ENCODE measurements around the gene SHMT1. TPM values are rescaled to one million over a fixed set of nuclear protein-coding genes. Genes with fewer than 3 reads are reported as not detected.
"Not testable (repeated sequence)": the region's sequence is repeated elsewhere in the genome, so short reads cannot be mapped to it uniquely, and the experiment has no call there.

The SHMT1 gene
- total and polyA plus RNA-seq, 10 donors, result 9.1 to 68.7 (median 39.7) TPM

- H3K36me3 ChIP-seq, result no peaks in the 10 kb centered on the region
- intact Hi-C loops (cut with DNase I; ENCODE audit: low total_unique reads), result no loop called here
- H3K4me1 ChIP-seq, result peaks cover 0 to 16% (median 7%) of the 10 kb centered on the region in 6 donors
- peaks cover 0 to 10% (median 6%) of the 10 kb centered on the region in 8 donors for H3K9me3 ChIP-seq
- TF ChIP-seq POLR2AphosphoS5 (IDR thresholded peaks at IDR 0.05), result no peak
- WGBS, 5 donors, result 77 to 91% (median 84%) methylated on average over 7 of the region's 7 CpGs
- H3K27ac ChIP-seq, result no peak overlapping the region
- peak; percentile 4 for DNase-seq
- no peak overlapping the region for H3K4me3 ChIP-seq
- H3K27me3 ChIP-seq (replicated peaks in 1 of 7), result peaks cover 0 to 29% (median 0%) of the 10 kb centered on the region in 7 donors
Measured at GRCh38 chr17:18374216-18374615, 10.9 kb upstream of the SHMT1 start.

- Histone ChIP-seq H3K27me3 (replicated peaks in 1 of 7) (peaks cover 0 to 27% (median 0%) of the 10 kb centered on the region in 7 donors), H3K9me3 (peaks cover 0 to 10% (median 6%) of the 10 kb centered on the region in 8 donors), H3K4me1 (peaks cover 0 to 12% (median 7%) of the 10 kb centered on the region in 6 donors)
- intact Hi-C loops (cut with DNase I; ENCODE audit: low total_unique reads); H3K4me3 ChIP-seq; H3K27ac ChIP-seq; DNase-seq; H3K36me3 ChIP-seq: not testable (repeated sequence)
- WGBS, 5 donors, result 80 to 94% (median 86%) methylated on average over 5 to 6 of the region's 6 CpGs
Measured at GRCh38 chr17:18373181-18373580, 9.8 kb upstream of the SHMT1 start.

- no peak for DNase-seq
- peaks cover 0 to 10% (median 6%) of the 10 kb centered on the region in 8 donors for H3K9me3 ChIP-seq
- H3K27me3 ChIP-seq (replicated peaks in 1 of 7), result peaks cover 0 to 27% (median 0%) of the 10 kb centered on the region in 7 donors
- intact Hi-C loops (cut with DNase I; ENCODE audit: low total_unique reads), result no loop called here
- no peaks in the 10 kb centered on the region for H3K4me1 ChIP-seq
- 52 to 81% (median 70%) methylated on average over 7 of the region's 7 CpGs for WGBS, 5 donors
- H3K27ac ChIP-seq, result no peak overlapping the region
- H3K4me3 ChIP-seq, result no peak overlapping the region
- no peaks in the 10 kb centered on the region for H3K36me3 ChIP-seq
- no peak for TF ChIP-seq CTCF (IDR thresholded peaks at IDR 0.05 in 8 of 11, conservative IDR thresholded peaks at IDR 0.05 in 3 of 11)
- no peak for TF ChIP-seq POLR2AphosphoS5 (IDR thresholded peaks at IDR 0.05)
- no peak for TF ChIP-seq POLR2A (IDR thresholded peaks at IDR 0.05)
Measured at GRCh38 chr17:18371455-18371854, 8.1 kb upstream of the SHMT1 start.

GRCh38 chr17:18370761-18371160, 7.4 kb upstream of the SHMT1 start:
- no peak overlapping the region for H3K27ac ChIP-seq
- DNase-seq, result no peak
- no peaks in the 10 kb centered on the region for H3K36me3 ChIP-seq
- peaks cover 0 to 27% (median 0%) of the 10 kb centered on the region in 7 donors for H3K27me3 ChIP-seq (replicated peaks in 1 of 7)
- intact Hi-C loops (cut with DNase I; ENCODE audit: low total_unique reads), result no loop called here
- H3K4me3 ChIP-seq, result no peak overlapping the region
- no peak for TF ChIP-seq POLR2A (IDR thresholded peaks at IDR 0.05)
- TF ChIP-seq CTCF (IDR thresholded peaks at IDR 0.05 in 8 of 11, conservative IDR thresholded peaks at IDR 0.05 in 3 of 11), result no peak
- TF ChIP-seq POLR2AphosphoS5 (IDR thresholded peaks at IDR 0.05), result no peak
- H3K4me1 ChIP-seq, result no peaks in the 10 kb centered on the region
- WGBS, 5 donors, result 42 to 80% (median 49%) methylated on average over 5 of the region's 5 CpGs
- H3K9me3 ChIP-seq, result peaks cover 0 to 10% (median 6%) of the 10 kb centered on the region in 8 donors

GRCh38 chr17:18368946-18369345, 5.6 kb upstream of the SHMT1 start:
- intact Hi-C loops (cut with DNase I; ENCODE audit: low total_unique reads), result no loop called here
- 85 to 90% (median 88%) methylated on average over 8 of the region's 8 CpGs for WGBS, 5 donors

More at GRCh38 chr17:18368946-18369345, 5.6 kb upstream of the SHMT1 start:
- Histone ChIP-seq H3K4me3 (no peak overlapping the region), H3K27ac (no peak overlapping the region), H3K27me3 (replicated peaks in 1 of 7) (peaks cover 0 to 27% (median 0%) of the 10 kb centered on the region in 7 donors), H3K36me3 (no peaks in the 10 kb centered on the region), H3K9me3 (no peaks in the 10 kb centered on the region), H3K4me1 (peaks cover 0 to 4% (median 2%) of the 10 kb centered on the region in 6 donors)
- no peak for TF ChIP-seq POLR2AphosphoS5 (IDR thresholded peaks at IDR 0.05)
- TF ChIP-seq CTCF (IDR thresholded peaks at IDR 0.05 in 8 of 11, conservative IDR thresholded peaks at IDR 0.05 in 3 of 11), result no peak
- no peak for TF ChIP-seq POLR2A (IDR thresholded peaks at IDR 0.05)
- DNase-seq, result no peak

Measured in spleen (tissue), 11 donors.